Spleen (tissue), 7 donors: ENCODE measurements around the gene LSM7.

Source experiments
- POLR2A ChIP-seq, 3 donors: fragments of 450-650 bp; IDR thresholded peaks; one replicate each; pipeline ENCODE4 v1.5.1; 2017; ENCODE audit warnings: antibody characterized with exemption in 3 of 3, mild to moderate bottlenecking in 1 of 3
- POLR2AphosphoS5 ChIP-seq, 3 donors: sonication (generic); formaldehyde crosslinking; IDR thresholded peaks; one replicate each; pipeline ENCODE4 v1.5.1; 2017; ENCODE audit warnings: antibody characterized with exemption in 3 of 3
- TF ChIP-seq, protein P1 (sequence below), 11 experiments: fragments of 200-600 bp in 7 of 11; fragments of 450-650 bp in 4 of 11; sonication (generic) in 4 of 11; IDR thresholded peaks in 8 of 11; conservative IDR thresholded peaks in 3 of 11; 1 replicate in 7 of 11; 2 replicates in 4 of 11; pipeline versions ENCODE4 v1.4.0 to v1.8.0; 2016 to 2021; ENCODE audit warnings: antibody characterized with exemption in 11 of 11, inconsistent platforms in 4 of 11, mild to moderate bottlenecking in 1 of 11
- donor health status: DM: no; HTN: no; CAD: no; lungs with moderate emphysema.
- donor health status: DM: no; HTN: no; CAD: no.
- donor health status: DM: no; HTN: no; CAD: no.

DNA sequence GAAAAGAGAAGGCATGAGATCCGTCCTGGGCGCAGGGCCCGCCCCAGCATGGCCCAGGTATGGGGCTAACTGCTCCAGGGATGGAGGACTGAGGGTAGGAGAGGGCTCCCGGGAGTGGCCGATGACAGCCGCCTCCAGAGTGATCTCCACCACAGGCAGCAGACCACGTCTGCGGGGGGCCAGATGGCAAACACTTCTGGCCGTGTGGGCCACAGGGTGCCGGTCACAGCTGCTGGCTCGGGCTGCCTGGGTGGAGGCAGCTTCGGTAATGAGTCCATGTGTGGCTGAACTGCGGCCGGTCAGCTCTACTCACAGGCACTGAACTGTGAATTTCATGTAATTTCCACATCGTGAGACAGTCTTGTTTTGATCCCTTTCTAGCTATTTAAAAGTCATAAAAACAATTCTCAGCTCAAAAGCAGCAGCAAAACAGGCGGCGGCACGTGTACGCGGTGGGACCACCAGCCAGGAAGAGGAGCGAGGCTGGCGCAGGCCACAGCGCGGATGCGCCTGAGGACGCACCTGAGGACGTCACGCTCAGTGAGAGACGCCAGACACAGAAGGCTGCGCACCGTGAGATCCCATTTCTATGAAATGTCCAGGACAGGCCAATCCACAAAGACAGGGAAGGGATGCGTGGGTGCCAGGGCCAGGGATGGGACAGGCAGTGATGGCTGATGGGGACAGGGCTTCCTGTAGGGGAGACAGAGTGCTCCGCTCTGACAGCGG is 4.0 kb downstream of the LSM7 start:
- TF ChIP-seq, protein P1, sequence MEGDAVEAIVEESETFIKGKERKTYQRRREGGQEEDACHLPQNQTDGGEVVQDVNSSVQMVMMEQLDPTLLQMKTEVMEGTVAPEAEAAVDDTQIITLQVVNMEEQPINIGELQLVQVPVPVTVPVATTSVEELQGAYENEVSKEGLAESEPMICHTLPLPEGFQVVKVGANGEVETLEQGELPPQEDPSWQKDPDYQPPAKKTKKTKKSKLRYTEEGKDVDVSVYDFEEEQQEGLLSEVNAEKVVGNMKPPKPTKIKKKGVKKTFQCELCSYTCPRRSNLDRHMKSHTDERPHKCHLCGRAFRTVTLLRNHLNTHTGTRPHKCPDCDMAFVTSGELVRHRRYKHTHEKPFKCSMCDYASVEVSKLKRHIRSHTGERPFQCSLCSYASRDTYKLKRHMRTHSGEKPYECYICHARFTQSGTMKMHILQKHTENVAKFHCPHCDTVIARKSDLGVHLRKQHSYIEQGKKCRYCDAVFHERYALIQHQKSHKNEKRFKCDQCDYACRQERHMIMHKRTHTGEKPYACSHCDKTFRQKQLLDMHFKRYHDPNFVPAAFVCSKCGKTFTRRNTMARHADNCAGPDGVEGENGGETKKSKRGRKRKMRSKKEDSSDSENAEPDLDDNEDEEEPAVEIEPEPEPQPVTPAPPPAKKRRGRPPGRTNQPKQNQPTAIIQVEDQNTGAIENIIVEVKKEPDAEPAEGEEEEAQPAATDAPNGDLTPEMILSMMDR (IDR thresholded peaks at IDR 0.05 in 8 of 11, conservative IDR thresholded peaks at IDR 0.05 in 3 of 11) = no peak
- TF ChIP-seq POLR2A (IDR thresholded peaks at IDR 0.05) = no peak
- peak; percentile 46 to 79 (median 54) for TF ChIP-seq POLR2AphosphoS5 (IDR thresholded peaks at IDR 0.05)
